Adrenal gland (tissue), 5 donors: ENCODE data around the gene SERPINB3.

ENCODE experiments used
- CTCF ChIP-seq, 6 experiments: fragments of 450-650 bp in 4 of 6; fragments of 200-600 bp in 2 of 6; sonication (generic) in 1 of 6; IDR thresholded peaks; 1 replicate in 5 of 6; 2 replicates in 1 of 6; pipeline versions ENCODE4 v1.5.1 to v1.8.0; 2016 to 2021; ENCODE audit warnings: antibody characterized with exemption in 6 of 6, mild to moderate bottlenecking in 2 of 6, moderate library complexity in 1 of 6
- POLR2A ChIP-seq, 2 donors: fragments of 450-650 bp; IDR thresholded peaks; one replicate each; pipeline ENCODE4 v1.6.1; 2017; ENCODE audit warnings: antibody characterized with exemption in 2 of 2, mild to moderate bottlenecking in 2 of 2, moderate library complexity in 1 of 2
- donor health status: DM: no; HTN: no; CAD: no.

GRCh38 chr18:63676526-63677323 lies 15.0 kb upstream of the SERPINB3 start:
- TF ChIP-seq CTCF (IDR thresholded peaks at IDR 0.05) (no peak), POLR2A (IDR thresholded peaks at IDR 0.05) (no peak)
